Hepatocyte (in vitro differentiated cells): ENCODE data around the gene GP1BB. TPM values are rescaled to one million over a fixed set of nuclear protein-coding genes. Genes with fewer than 3 reads are reported as not detected.

Experiments
- DNase-seq: peaks from one replicate; pipeline ENCODE4 v3.0.0-alpha.2; 2016; ENCODE audit warnings: low spot score
- H2AFZ ChIP-seq: fragments of 200-600 bp; sonication (generic); 2 replicates; pipeline ENCODE4 v1.6.0; 2016; ENCODE audit warnings: antibody characterized with exemption, mild to moderate bottlenecking
- H3K27ac ChIP-seq: fragments of 200-600 bp; sonication (generic); 2 replicates; pipeline ENCODE4 v1.5.1; 2016; ENCODE audit warnings: mild to moderate bottlenecking
- H3K27me3 ChIP-seq: fragments of 200-600 bp; sonication (generic); 2 replicates; pipeline ENCODE4 v1.6.1; 2016
- H3K36me3 ChIP-seq: fragments of 200-600 bp; sonication (generic); replicated peaks from 2 replicates; pipeline ENCODE4 v1.5.1; 2016; ENCODE audit warnings: low read depth; ENCODE audit not compliant: insufficient read depth
- H3K4me1 ChIP-seq: fragments of 200-600 bp; sonication (generic); 2 replicates; pipeline ENCODE4 v1.5.1; 2016; ENCODE audit warnings: mild to moderate bottlenecking, moderate library complexity; ENCODE audit not compliant: insufficient read depth
- H3K4me2 ChIP-seq: fragments of 200-600 bp; sonication (generic); 2 replicates; pipeline ENCODE4 v1.6.0; 2016
- H3K4me3 ChIP-seq: fragments of 200-600 bp; sonication (generic); 2 replicates; pipeline ENCODE4 v1.5.1; 2016; ENCODE audit warnings: mild to moderate bottlenecking
- H3K79me2 ChIP-seq: fragments of 200-600 bp; sonication (generic); 2 replicates; pipeline ENCODE4 v1.6.0; 2017; ENCODE audit warnings: mild to moderate bottlenecking
- H3K9me2 ChIP-seq: fragments of 200-600 bp; sonication (generic); replicated peaks from 2 replicates; pipeline ENCODE4 v1.6.0; 2017; ENCODE audit warnings: mild to moderate bottlenecking; ENCODE audit not compliant: insufficient read depth
- H3K9me3 ChIP-seq: fragments of 200-600 bp; sonication (generic); 2 replicates; pipeline ENCODE4 v1.5.1; 2016; ENCODE audit warnings: low read depth, mild to moderate bottlenecking
- H4K20me1 ChIP-seq: fragments of 200-600 bp; sonication (generic); 2 replicates; pipeline ENCODE4 v1.6.0; 2016; ENCODE audit warnings: mild to moderate bottlenecking; ENCODE audit not compliant: insufficient read depth, poor library complexity, severe bottlenecking
- EZH2 ChIP-seq: fragments of 200-600 bp; sonication (generic); IDR thresholded peaks from 2 replicates; pipeline ENCODE4 v1.6.1; 2016; ENCODE audit warnings: antibody characterized with exemption, mild to moderate bottlenecking, borderline replicate concordance
- EZH2phosphoT487 ChIP-seq: fragments of 200-600 bp; sonication (generic); IDR thresholded peaks from one replicate; pipeline ENCODE4 v1.6.1; 2018; ENCODE audit warnings: antibody characterized with exemption, mild to moderate bottlenecking, low read depth, moderate library complexity; ENCODE audit not compliant: unreplicated experiment, severe bottlenecking
- WGBS: methylation state at CpG from one replicate; pipeline ENCODE4 v1.1.6; 2016; ENCODE audit warnings: low lambda C conversion rate; ENCODE audit errors: missing lambda C conversion rate; 5-methylcytosine and 5-hydroxymethylcytosine counted together
- polyA plus RNA-seq: library from polyadenylated mRNA; unstranded; fragments of >200 nt; fragmentation: Nextera tagmentation; extraction: Ambion mirVana; gene quantifications from 2 replicates; pipeline ENCODE4 v1.2.1, GENCODE V29; 2016
- total RNA-seq: library from RNA; depleted of rRNA; stranded (reverse); fragments of >200 nt; gene quantifications from 2 replicates; pipeline ENCODE4 v1.2.3, GENCODE V29; 2014
- TF ChIP-seq, protein P1 (sequence below): fragments of 200-600 bp; sonication (generic); IDR thresholded peaks from 2 replicates; pipeline ENCODE4 v1.5.1; 2016; ENCODE audit warnings: antibody characterized with exemption, mild to moderate bottlenecking; ENCODE audit not compliant: poor library complexity

Gene GP1BB
- total and polyA plus RNA-seq, 2 experiments from 2014 or later, result 2.5 to 2.8 TPM

DNA sequence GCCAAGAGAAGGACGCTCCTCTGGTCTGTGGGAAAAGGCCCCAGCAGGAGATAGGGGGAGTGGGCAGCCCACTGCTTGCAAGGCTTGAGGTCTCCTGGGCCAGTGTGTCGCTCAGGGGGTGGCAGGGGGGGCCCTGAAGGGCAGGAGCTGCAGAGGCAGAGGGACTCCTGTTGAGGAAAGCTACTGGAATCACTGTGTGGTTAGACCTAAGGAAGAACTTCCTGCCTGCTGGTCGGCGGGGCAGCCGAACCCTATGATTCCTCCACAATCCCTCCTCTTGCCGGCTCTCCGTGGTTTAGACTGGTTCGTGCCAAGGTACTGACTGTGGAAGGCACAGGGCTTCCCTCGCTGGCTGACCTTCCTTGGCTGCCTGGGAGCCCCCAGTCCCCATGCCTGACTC is 6.2 kb downstream of the GP1BB start:
- Histone ChIP-seq H3K27ac (no peak overlapping the region), H3K36me3 (no peaks in the 10 kb centered on the region), H3K4me2 (no peak overlapping the region), H3K79me2 (no peaks in the 10 kb centered on the region), H3K27me3 (peaks cover 21% of the 10 kb centered on the region), H3K4me1 (no peaks in the 10 kb centered on the region), H3K9me2 (no peaks in the 10 kb centered on the region), H4K20me1 (no peaks in the 10 kb centered on the region), H3K9me3 (no peaks in the 10 kb centered on the region), H3K4me3 (no peak overlapping the region), H2AFZ (no peak overlapping the region)
- DNase-seq, result no peak
- no peak for TF ChIP-seq EZH2
- no peak for TF ChIP-seq EZH2phosphoT487
- WGBS, result 84% methylated on average over 9 of the region's 9 CpGs

DNA sequence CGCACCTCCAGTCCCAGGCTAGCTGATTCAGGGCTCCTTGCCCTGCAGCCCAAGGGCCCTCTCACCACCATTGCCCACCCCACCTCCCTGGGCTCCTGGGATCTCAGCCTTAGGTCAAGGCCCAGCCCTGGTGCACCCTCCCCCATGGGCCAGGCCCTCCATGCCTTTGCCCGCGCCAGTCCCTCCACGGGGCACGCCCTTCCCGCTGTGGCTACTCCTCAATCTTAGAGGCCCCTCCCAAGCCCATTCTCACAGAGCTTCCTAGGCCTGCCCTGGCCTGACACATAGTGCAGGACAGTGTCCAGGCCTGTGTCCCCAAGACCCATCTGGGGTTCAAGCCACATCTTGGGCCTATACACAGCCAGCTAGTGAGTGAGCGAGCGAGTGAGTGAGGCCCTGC is 6.9 kb downstream of the GP1BB start:
- H3K9me2 ChIP-seq, result no peaks in the 10 kb centered on the region
- WGBS, result 98% methylated on average over 7 of the region's 8 CpGs
- no peak for DNase-seq
- H3K27ac ChIP-seq, result no peak overlapping the region
- no peak overlapping the region for H2AFZ ChIP-seq
- H3K27me3 ChIP-seq, result peaks cover 14% of the 10 kb centered on the region
- no peak overlapping the region for H3K4me3 ChIP-seq
- peak overlapping the region; percentile 90 for H3K4me2 ChIP-seq
- no peaks in the 10 kb centered on the region for H3K79me2 ChIP-seq
- H4K20me1 ChIP-seq, result no peaks in the 10 kb centered on the region
- no peaks in the 10 kb centered on the region for H3K4me1 ChIP-seq
- no peaks in the 10 kb centered on the region for H3K36me3 ChIP-seq
- H3K9me3 ChIP-seq, result no peaks in the 10 kb centered on the region
- TF ChIP-seq, protein P1, sequence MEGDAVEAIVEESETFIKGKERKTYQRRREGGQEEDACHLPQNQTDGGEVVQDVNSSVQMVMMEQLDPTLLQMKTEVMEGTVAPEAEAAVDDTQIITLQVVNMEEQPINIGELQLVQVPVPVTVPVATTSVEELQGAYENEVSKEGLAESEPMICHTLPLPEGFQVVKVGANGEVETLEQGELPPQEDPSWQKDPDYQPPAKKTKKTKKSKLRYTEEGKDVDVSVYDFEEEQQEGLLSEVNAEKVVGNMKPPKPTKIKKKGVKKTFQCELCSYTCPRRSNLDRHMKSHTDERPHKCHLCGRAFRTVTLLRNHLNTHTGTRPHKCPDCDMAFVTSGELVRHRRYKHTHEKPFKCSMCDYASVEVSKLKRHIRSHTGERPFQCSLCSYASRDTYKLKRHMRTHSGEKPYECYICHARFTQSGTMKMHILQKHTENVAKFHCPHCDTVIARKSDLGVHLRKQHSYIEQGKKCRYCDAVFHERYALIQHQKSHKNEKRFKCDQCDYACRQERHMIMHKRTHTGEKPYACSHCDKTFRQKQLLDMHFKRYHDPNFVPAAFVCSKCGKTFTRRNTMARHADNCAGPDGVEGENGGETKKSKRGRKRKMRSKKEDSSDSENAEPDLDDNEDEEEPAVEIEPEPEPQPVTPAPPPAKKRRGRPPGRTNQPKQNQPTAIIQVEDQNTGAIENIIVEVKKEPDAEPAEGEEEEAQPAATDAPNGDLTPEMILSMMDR, result no peak
- TF ChIP-seq EZH2phosphoT487, result no peak
- no peak for TF ChIP-seq EZH2

DNA sequence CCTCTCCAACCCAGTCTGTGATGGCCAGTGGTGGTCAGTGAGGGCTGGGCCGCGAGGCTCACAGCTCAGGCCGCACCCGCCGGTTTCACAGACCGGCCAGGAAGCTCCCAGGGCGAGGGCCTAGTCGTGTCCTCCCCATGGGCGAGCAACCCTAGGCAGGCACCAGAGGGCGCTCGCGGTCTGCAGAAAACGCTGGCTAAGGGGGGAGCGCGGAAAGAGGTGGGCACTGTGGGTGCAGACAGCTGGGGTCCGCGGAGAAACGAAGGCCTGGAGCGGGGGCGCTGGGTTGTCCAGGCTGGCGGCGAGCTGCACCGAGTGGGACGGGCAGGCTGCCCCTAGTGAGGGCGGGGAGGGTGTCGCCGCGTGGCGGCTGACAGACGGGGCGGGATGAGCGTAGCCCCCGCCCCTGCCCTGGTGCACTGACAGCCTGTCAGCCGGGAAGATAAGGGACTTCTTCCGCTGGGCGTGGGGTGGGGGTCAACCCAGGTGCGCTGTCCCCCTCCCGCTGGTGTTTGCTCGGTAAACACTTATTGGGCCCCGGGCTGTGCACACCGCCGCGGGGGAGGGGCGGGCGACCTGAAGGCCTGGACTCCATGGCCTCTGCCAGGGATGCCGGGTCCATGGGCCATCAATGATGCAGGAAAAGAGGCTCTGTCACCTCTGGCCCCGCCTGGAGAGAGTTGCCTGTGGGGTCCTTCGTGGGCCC is 7.5 kb downstream of the GP1BB start:
- H3K4me3 ChIP-seq, result peak overlapping the region; percentile 44

DNA sequence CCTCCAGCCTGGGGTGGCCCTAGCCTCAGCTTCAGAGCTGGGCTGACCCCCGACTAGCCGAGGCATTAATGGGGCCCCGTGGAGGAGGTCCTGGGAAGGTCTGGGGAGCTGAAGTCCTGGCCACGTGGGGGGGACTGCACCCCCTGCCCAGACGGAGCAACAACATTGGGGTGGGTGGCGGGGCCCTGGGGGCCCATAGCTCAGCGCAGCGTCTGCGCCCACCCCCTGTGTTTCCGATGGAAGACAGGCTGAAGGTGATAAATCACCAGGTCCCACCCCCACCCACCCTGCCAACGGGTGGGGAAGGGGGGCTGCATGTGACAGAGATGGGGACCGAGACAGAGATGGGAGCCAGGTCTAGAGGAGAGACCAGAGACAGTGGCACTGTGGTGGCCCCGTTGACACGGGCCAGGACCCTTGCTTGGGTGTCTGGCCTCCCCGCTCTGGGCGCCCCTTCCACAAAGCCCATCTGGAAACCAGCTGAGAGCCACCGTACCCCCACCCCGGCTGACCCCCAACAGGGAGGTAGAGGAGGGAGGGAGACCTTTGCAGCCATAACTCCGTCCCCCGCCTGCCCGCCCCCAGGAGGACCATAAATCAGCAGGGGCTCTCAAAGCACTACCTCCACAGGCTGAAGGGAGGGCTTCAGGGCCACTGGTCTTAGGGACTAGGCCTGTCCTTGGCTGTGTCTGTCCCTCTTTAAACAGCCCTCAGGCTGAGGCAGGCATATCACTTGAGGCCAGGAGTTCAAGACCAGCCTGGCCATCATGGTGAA is 8.2 kb downstream of the GP1BB start:
- no peak overlapping the region for H3K27ac ChIP-seq
- H3K27me3 ChIP-seq, result peaks cover 11% of the 10 kb centered on the region
- no peak overlapping the region for H2AFZ ChIP-seq
- no peaks in the 10 kb centered on the region for H3K36me3 ChIP-seq
- no peaks in the 10 kb centered on the region for H3K79me2 ChIP-seq
- no peak overlapping the region for H3K4me3 ChIP-seq
- H3K4me1 ChIP-seq, result no peaks in the 10 kb centered on the region
- H3K9me2 ChIP-seq, result no peaks in the 10 kb centered on the region
- WGBS, result 82% methylated on average over 13 of the region's 21 CpGs
- no peak overlapping the region for H3K4me2 ChIP-seq
- TF ChIP-seq, protein P1, result no peak
- no peak for TF ChIP-seq EZH2
- TF ChIP-seq EZH2phosphoT487, result no peak
- no peak for DNase-seq
- no peaks in the 10 kb centered on the region for H4K20me1 ChIP-seq
- no peaks in the 10 kb centered on the region for H3K9me3 ChIP-seq

More for the DNA sequence above, 7.5 kb downstream of the GP1BB start:
- H3K4me2 ChIP-seq, result peak overlapping the region; percentile 90
- peak overlapping the region; percentile 53 for H2AFZ ChIP-seq
- no peaks in the 10 kb centered on the region for H4K20me1 ChIP-seq
- no peaks in the 10 kb centered on the region for H3K9me2 ChIP-seq
- H3K4me1 ChIP-seq, result no peaks in the 10 kb centered on the region
- H3K79me2 ChIP-seq, result no peaks in the 10 kb centered on the region
- 8% methylated on average over 36 of the region's 48 CpGs for WGBS
- H3K27ac ChIP-seq, result no peak overlapping the region
- H3K36me3 ChIP-seq, result no peaks in the 10 kb centered on the region
- H3K27me3 ChIP-seq, result peaks cover 11% of the 10 kb centered on the region
- peak; percentile 89 for DNase-seq
- no peaks in the 10 kb centered on the region for H3K9me3 ChIP-seq
- TF ChIP-seq, protein P1, result peak; percentile 100
- TF ChIP-seq EZH2phosphoT487, result no peak
